Gastrocnemius medialis (tissue), 4 donors: ENCODE measurements around the gene CIB2. TPM values are rescaled to one million over a fixed set of nuclear protein-coding genes. Genes with fewer than 3 reads are reported as not detected.

Source experiments
- ATAC-seq, 2 donors: fragments of 150-250 bp; one replicate each; pipeline ENCODE4 v1.9.1; 2016
- DNase-seq, 2 donors: peaks; one replicate each; pipeline ENCODE4 v3.0.0-alpha.2; 2019
- H3K27ac ChIP-seq, 4 donors: fragments of 200-600 bp; sonication (generic); 1 replicate in 1 of 4; 2 replicates in 3 of 4; pipeline ENCODE4 v1.5.1; 2016 to 2018; ENCODE audit warnings: mild to moderate bottlenecking in 2 of 4, moderate library complexity in 1 of 4
- H3K27me3 ChIP-seq, 3 donors: fragments of 200-600 bp; sonication (generic) in 2 of 3; 1 replicate in 1 of 3; 2 replicates in 2 of 3; pipeline versions ENCODE4 v1.5.1 to v1.6.0; 2016 to 2019; ENCODE audit warnings: mild to moderate bottlenecking in 1 of 3, moderate library complexity in 1 of 3
- H3K36me3 ChIP-seq, 2 donors: fragments of 200-600 bp; sonication (generic) in 1 of 2; one replicate each; pipeline ENCODE4 v1.5.1; 2017 to 2018
- H3K4me1 ChIP-seq, 2 donors: fragments of 200-600 bp; sonication (generic) in 1 of 2; one replicate each; pipeline ENCODE4 v1.5.1; 2016 to 2017; ENCODE audit warnings: mild to moderate bottlenecking in 2 of 2
- H3K4me3 ChIP-seq, 4 donors: fragments of 200-600 bp; sonication (generic) in 3 of 4; 1 replicate in 1 of 4; 2 replicates in 3 of 4; pipeline ENCODE4 v1.5.1; 2016 to 2019; ENCODE audit warnings: mild to moderate bottlenecking in 2 of 4
- H3K9me3 ChIP-seq, 3 donors: fragments of 200-600 bp; sonication (generic) in 2 of 3; 1 replicate in 1 of 3; 2 replicates in 2 of 3; pipeline ENCODE4 v1.5.1; 2016 to 2019
- CTCF ChIP-seq, 5 experiments: fragments of 450-650 bp in 3 of 5; fragments of 200-600 bp in 2 of 5; sonication (generic) in 2 of 5; IDR thresholded peaks in 4 of 5; conservative IDR thresholded peaks in 1 of 5; 1 replicate in 4 of 5; 2 replicates in 1 of 5; pipeline ENCODE4 v1.5.1; 2016 to 2019; ENCODE audit warnings: antibody characterized with exemption in 5 of 5, mild to moderate bottlenecking in 3 of 5, moderate library complexity in 3 of 5
- POLR2A ChIP-seq, 2 donors: fragments of 450-650 bp; IDR thresholded peaks; one replicate each; pipeline ENCODE4 v1.6.1; 2017; ENCODE audit warnings: antibody characterized with exemption in 2 of 2, mild to moderate bottlenecking in 2 of 2, moderate library complexity in 2 of 2
- in situ Hi-C, 4 donors: fragments of 200-750 bp; cut with MboI; loops; one replicate each; pipeline versions ENCODE4 v1.15.0 to v1.8.0; 2017; ENCODE audit warnings: low sequenced_read_pairs in 4 of 4
- intact Hi-C: fragments of 100-400 bp; cut with DNase I; formaldehyde crosslinking; loops from one replicate; pipeline ENCODE4 v1.15.1; 2023; ENCODE audit warnings: low total_unique reads
- total RNA-seq, 4 donors: library from RNA; depleted of rRNA; stranded (reverse); fragments of >200 nt; gene quantifications; one replicate each; pipeline versions ENCODE4 v1.1.0 to v1.2.3, GENCODE V29; 2016

The CIB2 gene
- total RNA-seq, 4 donors from 2014 or later = 5.6 to 14.4 (median 6.7) TPM

GRCh38 chr15:78056714-78057269 is 74.5 kb downstream of the CIB2 start:
- peak; percentile 57 to 89 for ATAC-seq
- no peak for DNase-seq
- in situ Hi-C loops = no loop called here
- intact Hi-C loops = loop anchor here (2.0 kb wide), 1 partner anchor 40 kb away; no protein-coding TSS in a partner anchor
- peak overlapping the region; percentile 22 to 56 (median 51) for H3K27ac ChIP-seq
- peaks cover 52 to 71% of the 10 kb centered on the region in 2 donors for H3K4me1 ChIP-seq
- H3K36me3 ChIP-seq = no peaks in the 10 kb centered on the region
- TF ChIP-seq CTCF (IDR thresholded peaks at IDR 0.05 in 4 of 5, conservative IDR thresholded peaks at IDR 0.05 in 1 of 5) (no peak), POLR2A (IDR thresholded peaks at IDR 0.05) (no peak)
- no peak overlapping the region for H3K4me3 ChIP-seq
- H3K27me3 ChIP-seq = no peaks in the 10 kb centered on the region
- no peaks in the 10 kb centered on the region for H3K9me3 ChIP-seq

- no peaks in the 10 kb centered on the region for H3K9me3 ChIP-seq
- no peak overlapping the region for H3K4me3 ChIP-seq
- peak overlapping the region in 3 of 4 donors; percentile 7 to 49 (median 23) for H3K27ac ChIP-seq
- H3K27me3 ChIP-seq = no peaks in the 10 kb centered on the region
- no peaks in the 10 kb centered on the region for H3K36me3 ChIP-seq
- in situ Hi-C loops = no loop called here
- no peak for TF ChIP-seq POLR2A (IDR thresholded peaks at IDR 0.05)
- no peak for TF ChIP-seq CTCF (IDR thresholded peaks at IDR 0.05 in 4 of 5, conservative IDR thresholded peaks at IDR 0.05 in 1 of 5)
- DNase-seq = no peak
- intact Hi-C loops = loop anchor here (2.0 kb wide), 1 partner anchor 39 kb away; no protein-coding TSS in a partner anchor
- ATAC-seq = no peak
- H3K4me1 ChIP-seq = peaks cover 48 to 73% of the 10 kb centered on the region in 2 donors
Measured at GRCh38 chr15:78055919-78056713, 75.1 kb downstream of the CIB2 start.

GRCh38 chr15:78054966-78055365 is 76.3 kb downstream of the CIB2 start:
- H3K4me3 ChIP-seq = no peak overlapping the region
- H3K27me3 ChIP-seq = no peaks in the 10 kb centered on the region
- no peak for DNase-seq
- no peak for ATAC-seq
- TF ChIP-seq CTCF (IDR thresholded peaks at IDR 0.05 in 4 of 5, conservative IDR thresholded peaks at IDR 0.05 in 1 of 5) (no peak), POLR2A (IDR thresholded peaks at IDR 0.05) (no peak)
- in situ Hi-C loops (no loop called here), intact Hi-C loops (no loop called here)
- H3K27ac ChIP-seq = no peak overlapping the region
- H3K9me3 ChIP-seq = no peaks in the 10 kb centered on the region
- no peaks in the 10 kb centered on the region for H3K36me3 ChIP-seq
- H3K4me1 ChIP-seq = peaks cover 46 to 73% of the 10 kb centered on the region in 2 donors

Other genes starting within 250 kb of the CIB2 start
- gene TBC1D2B, start 53.7 kb downstream of the CIB2 start, total RNA-seq = 1 to 10 TPM; 4.7 to 9.6 (median 8.1) TPM
- not detected for gene SH2D7, start 38.9 kb downstream of the CIB2 start, total RNA-seq
- gene IDH3A, start 17.9 kb upstream of the CIB2 start, total RNA-seq = 100 to 1,000 TPM; 133 to 202 (median 168) TPM
- gene ACSBG1, start 103.1 kb upstream of the CIB2 start, total RNA-seq = 1 to 10 TPM in 1 of 4 donors, not detected in 3; 1.9 TPM
- 100 to 1,000 TPM in 1 of 4 donors, 10 to 100 TPM in 3; 13.7 to 120 (median 37.8) TPM for gene DNAJA4, start 133.1 kb upstream of the CIB2 start, total RNA-seq
- 10 to 100 TPM; 36.9 to 48.6 (median 42.7) TPM for gene SKIC8, start 168.2 kb upstream of the CIB2 start, total RNA-seq
- gene CRABP1, start 208.9 kb upstream of the CIB2 start, total RNA-seq = not detected